Right ventricle myocardium inferior (tissue), 1 donor: ENCODE measurements around the gene FOXJ1. TPM values are rescaled to one million over a fixed set of nuclear protein-coding genes. Genes with fewer than 3 reads are reported as not detected.
A peak's percentile ranks its signal among the peaks of the same experiment; 100 is the strongest.
"Not testable (repeated sequence)": the region's sequence is repeated elsewhere in the genome, so short reads cannot be mapped to it uniquely, and the experiment has no call there.

Experiments
- ATAC-seq: fragments of 200-7000 bp; cut with Tn5 transposase; one replicate; pipeline ENCODE4 v1.9.1; 2020; ENCODE audit warnings: mild to moderate bottlenecking, moderate library complexity
- DNase-seq: peaks from one replicate; pipeline ENCODE4 v3.0.0; 2021; ENCODE audit errors: missing footprints
- intact Hi-C: fragments of 100-400 bp; cut with DNase I; formaldehyde crosslinking; loops from one replicate; pipeline ENCODE4 v1.11.0; 2022
- long read RNA-seq: library from polyadenylated mRNA; unstranded; transcript quantifications from one replicate; pipeline ENCODE4 v2.0.0, GENCODE V29; 2021
- total RNA-seq: library from RNA; stranded (reverse); fragmentation: NEBNext Ultra II Directional; extraction: Animal tissue kit (Norgen Biotek cat#: 25700); gene quantifications from one replicate; pipeline ENCODE4 v1.2.1, GENCODE V29; 2021
- donor health status: DM: no; HTN: yes; CAD: no; lungs with severe emphysema.

The FOXJ1 gene, protein sequence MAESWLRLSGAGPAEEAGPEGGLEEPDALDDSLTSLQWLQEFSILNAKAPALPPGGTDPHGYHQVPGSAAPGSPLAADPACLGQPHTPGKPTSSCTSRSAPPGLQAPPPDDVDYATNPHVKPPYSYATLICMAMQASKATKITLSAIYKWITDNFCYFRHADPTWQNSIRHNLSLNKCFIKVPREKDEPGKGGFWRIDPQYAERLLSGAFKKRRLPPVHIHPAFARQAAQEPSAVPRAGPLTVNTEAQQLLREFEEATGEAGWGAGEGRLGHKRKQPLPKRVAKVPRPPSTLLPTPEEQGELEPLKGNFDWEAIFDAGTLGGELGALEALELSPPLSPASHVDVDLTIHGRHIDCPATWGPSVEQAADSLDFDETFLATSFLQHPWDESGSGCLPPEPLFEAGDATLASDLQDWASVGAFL
- total RNA-seq = not detected
- long read RNA-seq = 0 reads

DNA sequence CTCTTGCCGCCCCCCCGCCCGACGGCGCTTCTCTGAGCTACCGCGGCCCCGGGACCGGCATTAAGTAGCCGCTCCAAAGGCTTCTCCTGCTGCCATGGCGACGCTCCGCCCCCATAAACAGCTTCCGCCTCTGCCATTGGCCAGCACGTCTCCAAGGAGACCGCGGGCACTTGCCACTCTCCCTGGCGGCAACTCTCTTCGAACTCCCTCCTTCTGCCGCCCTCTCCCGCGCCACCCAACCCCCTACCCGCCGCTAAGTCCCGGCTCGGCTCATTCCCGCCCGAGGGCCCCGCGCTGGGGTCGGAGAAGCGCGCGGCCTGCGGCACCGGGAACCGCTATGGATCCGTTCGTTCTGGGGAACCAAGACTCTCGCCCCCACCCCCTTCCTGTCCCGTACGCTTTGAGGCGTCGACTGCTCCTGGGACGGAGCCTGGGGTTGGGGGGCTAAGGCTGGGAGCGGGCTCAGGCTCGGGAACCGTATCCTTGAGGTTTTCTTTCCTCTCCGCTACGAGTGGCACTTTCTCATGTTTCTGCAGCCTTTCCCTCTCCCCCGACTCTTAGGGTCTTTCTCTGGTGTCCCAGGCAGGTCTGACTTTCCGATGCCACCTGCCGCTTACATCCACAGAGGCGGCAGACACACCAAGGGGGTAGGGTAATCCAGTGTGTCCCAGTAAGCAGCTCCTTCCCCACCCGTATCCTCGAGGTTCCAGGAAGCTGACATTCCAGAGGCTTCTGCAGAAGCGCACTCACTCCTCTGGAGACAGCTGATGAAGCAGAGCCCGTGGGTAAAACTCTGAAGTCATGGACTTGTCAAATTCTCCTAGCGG, at the start of gene FOXJ1:
FOXJ1 (minus strand) TSS at position 34 of the 827 bp plus-strand sequence. CDS start 850 bp downstream, outside the sequence.
- ATAC-seq (peak; percentile 89), DNase-seq (peak; percentile 92)
- intact Hi-C loops = no loop called here

DNA sequence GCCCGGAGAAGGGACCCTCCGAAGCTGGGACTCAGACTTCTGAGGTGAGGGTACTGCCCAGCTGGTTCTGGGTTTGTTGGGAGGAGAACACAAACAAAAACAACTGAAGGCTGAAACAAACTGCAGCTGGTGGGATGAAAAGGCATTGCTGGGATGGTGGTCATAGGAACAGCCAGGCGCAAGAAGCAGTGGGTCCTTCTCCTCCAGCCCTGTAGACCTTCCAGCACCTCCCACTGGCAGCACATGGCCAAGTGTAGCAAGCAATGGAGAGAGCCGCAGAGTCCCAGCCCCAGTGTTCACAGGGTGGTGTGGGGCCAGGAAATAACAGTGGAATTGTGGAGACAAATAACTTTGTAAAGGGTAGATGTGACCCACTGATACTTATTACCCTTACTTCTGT, 48.7 kb upstream of the FOXJ1 start:
- intact Hi-C loops = no loop called here
- ATAC-seq (no peak), DNase-seq (no peak)

DNA sequence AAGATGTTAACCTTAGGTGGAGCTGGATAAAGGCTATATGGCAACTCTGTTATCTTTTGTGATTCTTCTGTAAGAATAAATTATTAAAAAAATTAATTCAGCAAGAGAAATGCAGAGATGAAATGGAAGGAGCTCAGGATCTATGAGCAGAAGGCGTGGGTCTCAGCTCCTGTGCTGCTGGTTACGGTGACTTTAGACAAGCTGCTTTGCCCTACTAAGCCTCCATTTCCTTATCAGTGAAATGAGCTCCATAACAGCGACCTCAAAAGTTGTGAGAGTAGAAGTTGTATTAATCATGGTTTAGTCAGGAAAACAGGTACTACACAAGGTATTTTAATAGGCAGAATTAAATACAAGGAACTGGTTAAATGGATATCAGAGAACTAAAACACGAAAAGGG, 48.2 kb upstream of the FOXJ1 start:
- ATAC-seq = no peak

DNA sequence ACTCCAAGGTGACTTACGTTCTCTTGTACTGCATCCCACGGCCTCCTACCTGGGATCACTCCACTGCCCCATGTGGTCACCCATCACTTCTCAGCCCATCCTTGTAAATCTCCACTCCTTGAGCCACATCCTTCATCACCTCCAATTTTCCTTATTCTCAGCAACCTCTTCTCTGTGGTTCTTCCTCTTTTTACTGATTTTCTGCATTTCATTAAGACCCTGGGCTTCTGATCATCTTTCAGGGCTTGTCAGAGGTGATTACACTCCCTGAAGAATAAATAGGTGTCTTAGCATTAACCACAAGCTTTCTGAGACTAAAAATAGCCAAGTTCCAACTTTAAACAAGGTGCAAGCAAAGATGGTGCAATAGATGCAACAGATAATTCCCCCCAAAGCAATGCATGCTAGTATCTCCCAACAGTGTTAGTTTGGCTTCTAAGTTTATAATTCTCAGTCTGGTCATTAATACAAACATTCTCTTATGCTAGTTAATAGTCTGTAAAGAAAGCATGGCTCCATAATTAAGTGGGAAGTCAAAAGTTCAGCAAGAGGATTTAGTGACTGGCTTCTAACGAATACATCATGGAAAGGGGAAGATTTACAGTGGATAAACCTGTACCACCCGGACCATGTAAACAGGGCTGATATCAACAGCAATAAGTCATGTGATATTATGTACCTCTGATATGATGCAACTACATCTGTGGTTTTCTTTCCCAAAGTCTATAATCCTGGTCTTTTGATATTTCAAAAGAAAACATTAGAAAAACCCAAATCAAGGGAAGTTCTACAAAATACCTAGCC, 47.4 kb upstream of the FOXJ1 start:
- ATAC-seq = no peak
- no peak for DNase-seq
- intact Hi-C loops = no loop called here

More for the DNA sequence above, 48.2 kb upstream of the FOXJ1 start:
- intact Hi-C loops = no loop called here
- DNase-seq = no peak

DNA sequence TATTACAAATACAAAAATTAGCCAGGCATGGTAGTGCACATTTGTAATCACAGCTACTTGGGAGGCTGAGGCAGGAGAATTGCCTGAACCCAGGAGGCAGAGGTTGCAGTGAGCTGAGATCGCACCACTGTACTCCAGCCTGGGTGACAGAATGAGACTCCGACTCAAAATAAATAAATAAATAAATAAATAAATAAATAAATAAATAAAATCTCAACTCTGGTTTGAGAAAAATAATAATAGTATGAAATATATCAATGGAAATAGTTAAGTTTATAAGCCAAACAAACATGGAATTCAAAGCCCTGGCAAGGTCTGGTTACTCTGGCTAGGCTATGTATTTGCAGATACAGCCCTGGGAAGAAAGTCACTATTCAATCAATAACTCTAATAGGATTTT, 45.7 kb upstream of the FOXJ1 start:
- DNase-seq, intact Hi-C loops, ATAC-seq: not testable (repeated sequence)

DNA sequence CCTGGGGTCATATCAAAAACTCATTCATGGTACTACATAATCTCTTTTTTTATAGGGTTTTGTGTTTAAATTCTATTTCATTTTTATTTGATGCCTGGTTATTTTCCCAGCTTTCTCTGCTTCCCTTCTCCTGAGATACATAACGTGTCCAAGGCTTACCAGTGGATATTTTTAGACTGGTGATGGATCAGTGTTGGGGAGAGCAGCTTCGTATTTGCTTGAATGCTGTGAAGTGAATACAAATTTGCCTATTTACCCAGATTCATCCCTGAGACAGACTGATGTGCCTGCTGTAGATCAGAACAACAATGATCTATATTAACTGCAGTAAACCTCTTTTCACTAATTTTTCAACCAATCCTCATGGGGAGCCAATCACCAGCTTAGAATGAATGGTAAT, 43.2 kb upstream of the FOXJ1 start:
- no peak for DNase-seq
- intact Hi-C loops = loop anchor here (5.0 kb wide), 2 partner anchors 93 to 167 kb away; no protein-coding TSS in a partner anchor
- no peak for ATAC-seq

DNA sequence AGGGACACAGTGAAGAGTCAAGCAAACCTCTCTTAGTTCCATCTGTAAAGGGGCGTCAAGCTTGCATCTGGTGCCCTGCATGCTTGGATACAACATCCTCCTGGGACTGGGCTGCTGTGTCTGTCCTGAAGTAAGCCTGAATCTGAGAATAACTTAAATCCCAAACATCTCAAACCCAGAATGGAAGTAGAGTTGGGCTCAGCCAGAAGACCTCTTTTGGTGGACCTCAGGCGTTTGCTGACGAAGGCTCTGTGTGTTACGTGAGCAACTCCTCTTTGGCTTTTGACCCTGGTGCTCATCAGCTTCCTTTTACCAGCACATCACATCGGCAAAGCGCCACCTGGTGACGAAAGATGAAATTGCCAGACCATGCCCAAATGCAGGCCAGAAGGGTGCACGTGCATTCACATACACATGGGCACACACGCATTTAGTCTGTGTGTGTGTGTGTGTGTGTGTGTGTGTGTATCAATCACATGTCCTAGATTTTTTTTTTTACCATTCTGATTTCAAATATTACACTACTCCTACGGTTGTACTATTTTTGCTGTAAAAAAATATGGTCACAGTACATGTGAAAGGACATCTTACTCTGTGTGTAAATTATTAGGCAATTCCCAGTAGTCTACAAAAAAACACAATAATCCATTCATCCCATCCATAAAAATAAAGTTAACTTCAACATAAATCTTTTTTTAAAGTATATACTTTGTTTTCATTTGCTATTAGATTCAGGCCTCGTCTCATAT, 41.1 kb upstream of the FOXJ1 start:
- intact Hi-C loops = loop anchor here (2.0 to 5.0 kb wide), 3 partner anchors 61 to 165 kb away; no protein-coding TSS in a partner anchor
- DNase-seq = peak; percentile 93
- ATAC-seq = peak; percentile 87

DNA sequence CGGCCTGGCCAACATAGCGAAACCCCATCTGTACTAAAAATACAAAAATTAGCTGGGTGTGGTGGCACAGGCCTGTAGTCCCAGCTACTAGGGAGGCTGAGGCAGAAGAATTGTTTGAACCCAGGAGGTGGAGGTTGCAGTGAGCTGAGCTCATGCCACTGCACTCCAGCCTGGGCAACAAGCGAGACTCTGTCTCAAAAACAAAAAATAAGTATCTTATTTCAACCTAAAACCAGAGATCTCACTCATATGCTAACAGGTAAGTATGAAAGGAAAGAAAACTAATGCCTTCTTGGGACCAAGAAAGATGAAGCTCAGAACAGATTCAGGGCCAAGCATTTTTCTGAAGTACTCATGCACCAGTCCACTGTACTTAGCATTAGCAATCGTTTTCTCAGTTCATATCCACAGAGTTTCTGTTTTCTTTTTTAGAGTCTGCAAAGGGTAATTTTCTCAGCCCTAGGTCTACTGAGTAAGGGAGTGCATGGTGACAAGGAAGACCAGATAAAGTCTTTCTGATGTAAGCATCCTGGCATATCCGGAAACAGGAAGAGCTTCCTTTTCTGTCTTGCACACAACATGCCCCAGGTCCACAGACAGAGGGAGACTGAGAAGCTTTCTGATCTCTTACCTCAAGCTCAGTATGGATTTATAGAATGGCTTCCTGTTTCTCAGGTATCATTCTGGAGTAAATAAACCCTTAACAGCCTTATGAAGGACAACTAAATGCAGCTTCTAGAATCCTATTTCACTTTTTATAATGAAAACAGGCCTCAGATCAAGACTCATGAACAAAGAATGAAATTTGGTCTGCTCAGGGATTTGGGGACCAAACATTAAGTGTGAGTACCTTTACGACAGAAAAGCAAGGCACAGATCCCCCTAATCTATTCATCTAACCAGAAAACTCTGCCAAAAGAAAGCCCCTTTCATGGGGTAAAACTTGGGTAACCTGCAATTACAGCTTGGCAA, 38.7 kb upstream of the FOXJ1 start:
- DNase-seq (no peak), ATAC-seq (no peak)
- intact Hi-C loops = loop anchor here (5.0 kb wide), 2 partner anchors 98 to 162 kb away; no protein-coding TSS in a partner anchor

DNA sequence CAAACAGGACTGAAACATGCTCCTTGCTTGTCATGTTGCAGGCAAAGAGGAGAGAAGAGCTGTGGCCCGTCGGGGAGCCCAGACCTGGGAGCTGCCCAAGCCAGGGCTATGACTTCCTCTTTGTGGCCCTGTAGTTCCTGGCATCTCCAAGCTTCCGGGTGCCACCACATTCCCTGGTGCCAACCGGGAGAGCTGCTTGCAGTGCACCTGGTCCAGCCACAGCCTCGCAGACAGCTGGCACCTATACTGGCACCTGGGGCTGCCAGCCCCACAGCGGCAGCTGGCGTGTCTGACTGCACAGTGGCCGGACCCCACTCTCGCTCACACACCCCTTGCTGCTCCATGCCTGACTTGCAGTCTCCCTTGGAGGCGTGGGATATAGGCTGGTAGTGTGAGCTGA, 37.1 kb upstream of the FOXJ1 start:
- no peak for ATAC-seq
- intact Hi-C loops = no loop called here
- DNase-seq = no peak

DNA sequence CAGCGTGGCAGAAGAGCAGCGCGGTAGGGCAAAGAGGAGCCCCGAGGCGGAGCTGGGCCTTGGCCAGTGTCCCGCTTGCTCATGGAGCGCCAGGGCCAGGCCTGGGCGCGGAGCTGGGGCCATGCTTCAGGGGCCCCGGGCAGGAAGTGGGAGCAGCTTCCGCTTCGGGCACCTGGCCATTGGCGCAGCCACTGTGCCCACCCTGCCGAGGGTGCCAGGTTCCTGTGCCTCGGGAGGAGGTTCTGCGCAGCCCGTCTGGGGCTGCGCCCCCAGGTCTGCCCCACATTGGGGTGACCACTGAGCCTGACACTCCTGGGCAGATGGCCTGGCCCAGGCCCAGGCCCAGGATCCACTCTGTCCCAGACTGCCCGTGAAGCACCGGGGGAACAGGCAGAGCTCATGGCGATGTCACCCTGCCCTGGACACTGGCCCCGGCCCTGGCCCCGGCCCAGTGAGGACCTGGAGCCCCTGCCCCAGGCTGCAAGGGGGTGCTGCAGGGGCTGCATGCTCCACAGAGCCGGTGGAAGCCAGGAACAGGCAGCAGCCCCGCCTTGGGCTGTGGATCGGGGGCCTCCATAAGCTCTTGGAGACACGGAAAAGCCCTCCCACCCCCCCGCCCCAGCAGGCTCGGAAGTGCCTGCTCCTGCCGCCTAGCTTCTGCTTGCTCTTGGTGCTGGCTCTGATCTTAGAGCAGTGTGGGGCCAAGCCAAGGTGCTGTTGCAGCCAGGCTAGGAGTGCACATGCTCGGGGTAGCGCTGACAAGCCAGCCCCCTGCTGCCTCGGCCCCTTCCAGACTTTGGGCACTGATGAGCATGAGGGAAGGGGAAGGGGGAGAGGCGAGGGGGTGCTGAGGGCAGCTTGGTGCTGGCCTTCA, 35.9 kb upstream of the FOXJ1 start:
- intact Hi-C loops = no loop called here
- no peak for DNase-seq
- ATAC-seq = peak; percentile 37

DNA sequence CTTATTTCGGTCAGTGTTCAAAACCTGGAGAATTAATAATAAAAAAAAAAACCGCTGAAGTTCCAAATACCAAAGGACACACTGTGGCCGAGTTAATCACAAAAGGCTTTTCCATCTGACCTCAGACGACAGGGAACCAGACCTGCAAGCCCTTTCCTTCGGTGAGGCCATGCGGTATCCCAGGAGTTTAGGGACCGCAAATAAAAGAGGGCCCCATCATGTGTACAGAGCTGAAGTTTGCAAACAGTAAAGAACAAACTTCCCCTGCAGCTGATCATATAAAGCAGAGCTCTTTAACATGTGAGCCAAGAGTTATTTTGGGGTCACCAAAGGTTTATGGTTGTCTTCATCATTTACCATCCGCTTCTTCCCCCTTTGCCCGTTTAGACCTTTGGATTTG, 33.0 kb upstream of the FOXJ1 start:
- DNase-seq = no peak
- ATAC-seq = no peak
- intact Hi-C loops = no loop called here

DNA sequence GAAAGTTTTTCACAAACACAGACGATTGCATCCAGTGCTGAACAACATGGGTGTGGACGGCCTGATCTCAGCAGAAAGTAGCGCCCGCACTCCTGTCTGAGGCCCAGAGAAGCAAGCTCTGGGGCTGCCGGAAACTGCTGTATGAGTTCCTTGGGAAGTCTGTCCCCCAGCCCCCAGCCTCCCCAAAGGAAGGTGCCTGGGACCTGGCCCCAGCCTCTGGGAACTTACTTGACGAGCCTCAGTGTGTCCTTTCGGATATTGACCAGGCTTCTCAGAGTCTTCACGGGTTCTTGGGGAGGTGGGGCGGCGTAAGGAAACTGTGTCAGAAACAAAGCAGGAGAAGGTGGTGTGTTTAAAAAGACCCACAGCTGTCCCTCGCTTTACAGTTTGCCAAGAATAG, 32.4 kb upstream of the FOXJ1 start:
- ATAC-seq = no peak
- intact Hi-C loops = no loop called here
- DNase-seq = no peak

DNA sequence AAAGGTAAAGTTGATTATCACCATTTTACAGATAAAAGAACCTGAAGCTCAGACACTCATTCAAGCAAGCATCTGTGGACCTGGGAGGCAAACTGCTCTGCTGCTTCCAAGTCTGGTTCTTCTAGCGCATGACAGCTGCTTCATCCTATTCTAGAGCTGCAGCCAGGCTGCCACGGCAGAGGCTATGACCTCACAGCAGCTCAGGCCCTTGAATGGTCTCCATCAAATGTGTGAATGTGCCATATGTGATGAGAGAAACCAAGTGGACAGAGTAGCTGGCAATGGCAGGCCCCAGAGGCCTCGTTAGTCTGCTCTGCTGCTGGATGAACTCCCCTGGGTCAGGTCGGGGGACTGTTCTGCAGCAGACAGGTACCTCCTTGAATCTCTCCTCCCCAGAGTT, 30.7 kb upstream of the FOXJ1 start:
- DNase-seq (no peak), ATAC-seq (no peak)
- intact Hi-C loops = no loop called here

DNA sequence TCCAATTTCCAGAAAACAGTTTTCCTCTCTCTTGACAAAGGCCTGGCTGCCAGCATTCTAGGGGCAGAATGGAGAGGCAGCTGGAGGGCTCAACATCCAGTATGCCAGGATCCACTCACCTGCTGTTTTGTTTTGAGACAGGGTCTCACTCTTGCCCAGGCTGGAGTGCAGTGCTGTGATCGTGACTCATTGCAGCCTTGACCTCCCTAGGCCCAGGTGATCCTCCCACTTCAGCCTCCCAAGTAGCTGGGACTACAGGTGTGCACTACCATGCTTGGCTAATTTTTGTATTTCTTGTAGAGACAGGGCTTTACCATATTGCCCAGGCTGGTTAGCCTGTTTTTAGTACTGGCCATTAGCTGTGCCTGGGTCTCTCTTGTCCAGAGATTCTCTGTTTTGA, 29.1 kb upstream of the FOXJ1 start:
- DNase-seq (no peak), ATAC-seq (no peak)
- intact Hi-C loops = no loop called here

DNA sequence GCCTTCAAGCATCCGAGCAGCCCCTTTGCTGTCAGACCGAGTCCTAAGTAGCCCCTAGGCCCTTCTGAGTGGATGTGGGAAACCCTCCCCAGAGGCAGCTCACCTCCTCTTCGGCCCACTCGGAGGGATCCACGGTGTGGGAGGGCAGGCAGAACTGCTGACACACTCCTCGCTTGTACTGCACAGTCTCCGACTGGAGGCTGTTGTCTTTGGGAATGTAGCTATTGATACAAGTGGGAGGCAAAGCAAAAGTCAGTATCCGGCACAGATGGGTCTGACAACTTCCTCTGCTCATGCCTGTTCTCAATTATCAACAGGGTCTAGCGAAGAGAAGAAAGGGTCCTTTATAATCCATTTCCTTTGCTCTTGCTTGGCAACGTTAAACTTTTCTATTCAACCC, 25.9 kb upstream of the FOXJ1 start:
- intact Hi-C loops = no loop called here
- ATAC-seq (no peak), DNase-seq (no peak)

DNA sequence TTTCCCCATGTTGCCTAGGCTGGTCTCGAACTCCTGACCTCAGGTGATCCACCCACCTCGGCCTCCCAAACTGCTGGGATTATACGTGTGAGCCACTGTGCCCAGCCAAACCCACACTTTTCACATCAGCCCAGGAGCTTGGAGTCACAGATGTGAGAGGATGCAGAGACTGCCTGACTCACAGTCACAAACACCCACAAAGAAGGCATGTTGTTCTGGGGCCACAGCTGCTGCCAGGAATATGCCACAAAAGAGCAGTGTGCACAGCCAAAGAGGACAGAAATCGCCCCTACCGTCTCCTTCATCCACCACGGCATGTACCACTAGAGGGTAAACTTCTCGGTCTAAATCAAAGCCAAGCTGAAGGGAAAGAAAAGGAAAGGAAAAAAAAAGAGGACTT, 25.1 kb upstream of the FOXJ1 start:
- intact Hi-C loops = no loop called here
- DNase-seq = no peak
- no peak for ATAC-seq
